AG04450 (cell line): ENCODE results near the gene LCN10. TPM values are rescaled to one million over a fixed set of nuclear protein-coding genes. Genes with fewer than 3 reads are reported as not detected.

ENCODE experiments used
- CTCF ChIA-PET: fragments of 300-600, 350-600 bp; formaldehyde crosslinking; extraction: SDS; loops from one replicate; lab custom pipeline; 2022; ENCODE audit warnings: antibody characterized with exemption, inconsistent platforms; lab: Charles Lee
- POLR2A ChIA-PET: fragments of 350-600 bp; formaldehyde crosslinking; extraction: SDS; loops from one replicate; lab custom pipeline; 2021; ENCODE audit warnings: antibody characterized with exemption, inconsistent platforms; lab: Yijun Ruan, JAX
- DNase-seq: peaks from one replicate; pipeline ENCODE4 v3.0.0-alpha.2; 2011; ENCODE audit warnings: low read depth, low spot score
- H3K27ac ChIP-seq: one replicate; pipeline ENCODE4 v1.5.1; 2012; ENCODE audit warnings: low read depth, low read length, control low read depth
- H3K27me3 ChIP-seq: one replicate; pipeline ENCODE4 v1.6.0; 2012; ENCODE audit warnings: low read length; ENCODE audit not compliant: control insufficient read depth, insufficient read depth
- H3K4me3 ChIP-seq: 2 replicates; pipeline ENCODE4 v1.5.1; 2011; ENCODE audit warnings: mild to moderate bottlenecking, low read depth, low read length, control low read depth
- H3K9me3 ChIP-seq: 2 replicates; pipeline ENCODE4 v1.5.1; 2012; ENCODE audit warnings: low read length; ENCODE audit not compliant: control insufficient read depth, insufficient read depth
- polyA plus RNA-seq: library from polyadenylated mRNA; depleted of rRNA; stranded (reverse); fragments of >200 nt; gene quantifications from 2 replicates; pipeline ENCODE4 v1.2.3, GENCODE V29; 2011
- TF ChIP-seq, protein P1 (sequence below): IDR thresholded peaks from 2 replicates; pipeline ENCODE4 v1.5.1; 2011; ENCODE audit warnings: low read depth, low read length, control low read depth, inconsistent platforms

The LCN10 gene
- polyA plus RNA-seq, 1 experiment = not detected

DNA sequence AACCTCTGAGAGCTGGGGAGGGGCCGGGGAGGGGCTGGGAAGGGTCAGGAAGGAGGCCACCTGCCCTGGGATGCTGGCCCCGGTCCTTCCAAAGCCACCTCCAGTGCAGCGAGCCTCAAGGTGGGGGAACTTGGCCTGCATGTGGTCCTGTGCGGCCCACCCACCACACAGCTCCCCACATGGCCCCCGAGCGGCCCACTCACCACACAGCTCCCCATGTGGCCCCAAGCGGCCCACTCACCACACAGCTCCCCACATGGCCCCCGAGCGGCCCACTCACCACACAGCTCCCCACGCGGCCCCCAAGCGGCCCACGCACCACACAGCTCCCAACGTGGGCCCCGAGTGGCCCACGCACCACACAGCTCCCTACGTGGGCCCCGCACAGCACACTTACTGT is 2.0 kb upstream of the LCN10 start:
- no peak for DNase-seq

DNA sequence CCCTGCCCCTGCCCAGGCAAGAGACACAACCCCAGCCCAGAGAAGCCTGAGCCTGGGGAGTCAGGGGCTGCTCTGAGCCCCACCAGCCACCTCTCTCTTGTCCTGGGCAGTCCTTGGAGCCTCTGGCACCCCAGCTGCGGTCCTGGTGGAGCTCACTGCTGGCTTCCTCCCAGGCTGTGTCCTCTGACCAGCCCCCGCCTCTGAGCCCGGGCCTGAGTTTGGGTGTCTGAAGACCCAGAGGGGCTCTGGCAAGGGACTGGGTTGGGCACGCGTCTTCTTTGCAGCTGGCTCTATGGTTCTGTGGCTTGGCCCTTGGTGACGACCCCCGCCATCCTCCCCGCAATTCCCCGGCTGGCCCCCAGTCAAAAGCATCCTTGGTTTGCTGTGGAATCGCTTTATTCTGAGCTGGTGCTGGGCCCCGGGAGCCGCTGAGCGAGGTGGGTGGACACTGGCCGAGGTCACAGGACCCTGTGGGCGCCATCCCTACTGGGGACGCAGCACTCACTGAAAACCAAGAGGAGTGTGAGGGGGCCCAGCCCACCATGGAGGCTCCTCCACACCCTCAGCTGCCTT is 985 bp upstream of the LCN10 start:
- POLR2A ChIA-PET = no interaction called here
- CTCF ChIA-PET = interaction anchor here (0.6 kb wide), 1 partner anchor 286 kb away, joined by 3 read pairs; no protein-coding TSS in a partner anchor
- TF ChIP-seq, protein P1, sequence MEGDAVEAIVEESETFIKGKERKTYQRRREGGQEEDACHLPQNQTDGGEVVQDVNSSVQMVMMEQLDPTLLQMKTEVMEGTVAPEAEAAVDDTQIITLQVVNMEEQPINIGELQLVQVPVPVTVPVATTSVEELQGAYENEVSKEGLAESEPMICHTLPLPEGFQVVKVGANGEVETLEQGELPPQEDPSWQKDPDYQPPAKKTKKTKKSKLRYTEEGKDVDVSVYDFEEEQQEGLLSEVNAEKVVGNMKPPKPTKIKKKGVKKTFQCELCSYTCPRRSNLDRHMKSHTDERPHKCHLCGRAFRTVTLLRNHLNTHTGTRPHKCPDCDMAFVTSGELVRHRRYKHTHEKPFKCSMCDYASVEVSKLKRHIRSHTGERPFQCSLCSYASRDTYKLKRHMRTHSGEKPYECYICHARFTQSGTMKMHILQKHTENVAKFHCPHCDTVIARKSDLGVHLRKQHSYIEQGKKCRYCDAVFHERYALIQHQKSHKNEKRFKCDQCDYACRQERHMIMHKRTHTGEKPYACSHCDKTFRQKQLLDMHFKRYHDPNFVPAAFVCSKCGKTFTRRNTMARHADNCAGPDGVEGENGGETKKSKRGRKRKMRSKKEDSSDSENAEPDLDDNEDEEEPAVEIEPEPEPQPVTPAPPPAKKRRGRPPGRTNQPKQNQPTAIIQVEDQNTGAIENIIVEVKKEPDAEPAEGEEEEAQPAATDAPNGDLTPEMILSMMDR = no peak
- H3K27ac ChIP-seq = no peak overlapping the region
- peaks cover 6% of the 10 kb centered on the region; the same call in 1 of the 2 replicates for H3K9me3 ChIP-seq
- peaks cover 55% of the 10 kb centered on the region for H3K27me3 ChIP-seq
- DNase-seq = no peak
- no peak overlapping the region for H3K4me3 ChIP-seq

More for the DNA sequence above, 2.0 kb upstream of the LCN10 start:
- CTCF ChIA-PET = no interaction called here
- H3K27ac ChIP-seq = no peak overlapping the region
- POLR2A ChIA-PET = no interaction called here
- peaks cover 49% of the 10 kb centered on the region for H3K27me3 ChIP-seq
- TF ChIP-seq, protein P1 = no peak
- no peak overlapping the region for H3K4me3 ChIP-seq
- no peaks in the 10 kb centered on the region; the same call in 1 of the 2 replicates for H3K9me3 ChIP-seq

DNA sequence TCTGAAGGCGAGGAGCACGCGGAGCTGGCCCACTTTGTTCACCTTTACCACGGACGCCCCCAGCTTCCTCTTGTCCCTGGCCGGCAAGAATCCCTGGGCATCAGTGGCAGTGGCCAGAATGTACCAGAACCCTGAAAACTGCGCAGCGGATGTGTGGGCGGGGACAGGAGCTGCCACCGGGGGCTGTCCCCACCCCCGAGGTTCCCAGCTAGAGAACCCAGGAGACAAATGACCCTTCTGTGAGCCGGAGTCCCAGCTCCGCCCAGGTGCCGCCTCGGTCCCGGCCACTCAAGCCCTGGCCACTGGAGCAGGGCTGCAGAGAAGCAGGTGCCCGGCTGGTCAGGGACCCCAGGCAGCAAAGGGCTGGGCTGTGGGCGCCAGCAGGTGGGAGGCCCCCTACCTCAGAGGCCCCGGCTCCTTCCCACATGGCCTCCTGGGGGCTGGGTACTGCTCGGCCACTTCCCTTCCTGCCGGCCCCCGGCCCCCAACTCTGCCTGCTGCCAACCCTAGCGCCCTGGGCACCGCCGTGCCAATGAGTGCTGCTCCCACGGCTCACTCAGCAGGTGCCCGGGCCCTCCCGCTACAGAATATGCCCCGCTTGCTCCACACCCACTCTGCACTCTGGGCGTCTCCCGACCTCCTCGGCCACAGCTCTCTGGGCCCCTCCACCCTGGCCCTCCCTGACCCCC is 713 bp downstream of the LCN10 start:
- Histone ChIP-seq H3K4me3 (no peak overlapping the region), H3K27ac (no peak overlapping the region), H3K9me3 (peaks cover 10% of the 10 kb centered on the region; the same call in 1 of the 2 replicates), H3K27me3 (peaks cover 57% of the 10 kb centered on the region)
- TF ChIP-seq, protein P1 = no peak
- ChIA-PET POLR2A (interaction anchor here (1.7 kb wide), 1 partner anchor 14 kb away, joined by 10 read pairs; no protein-coding TSS in a partner anchor), CTCF (interaction anchor here (1.0 kb wide), 1 partner anchor 13 kb away, joined by 3 read pairs; no protein-coding TSS in a partner anchor)
- no peak for DNase-seq

DNA sequence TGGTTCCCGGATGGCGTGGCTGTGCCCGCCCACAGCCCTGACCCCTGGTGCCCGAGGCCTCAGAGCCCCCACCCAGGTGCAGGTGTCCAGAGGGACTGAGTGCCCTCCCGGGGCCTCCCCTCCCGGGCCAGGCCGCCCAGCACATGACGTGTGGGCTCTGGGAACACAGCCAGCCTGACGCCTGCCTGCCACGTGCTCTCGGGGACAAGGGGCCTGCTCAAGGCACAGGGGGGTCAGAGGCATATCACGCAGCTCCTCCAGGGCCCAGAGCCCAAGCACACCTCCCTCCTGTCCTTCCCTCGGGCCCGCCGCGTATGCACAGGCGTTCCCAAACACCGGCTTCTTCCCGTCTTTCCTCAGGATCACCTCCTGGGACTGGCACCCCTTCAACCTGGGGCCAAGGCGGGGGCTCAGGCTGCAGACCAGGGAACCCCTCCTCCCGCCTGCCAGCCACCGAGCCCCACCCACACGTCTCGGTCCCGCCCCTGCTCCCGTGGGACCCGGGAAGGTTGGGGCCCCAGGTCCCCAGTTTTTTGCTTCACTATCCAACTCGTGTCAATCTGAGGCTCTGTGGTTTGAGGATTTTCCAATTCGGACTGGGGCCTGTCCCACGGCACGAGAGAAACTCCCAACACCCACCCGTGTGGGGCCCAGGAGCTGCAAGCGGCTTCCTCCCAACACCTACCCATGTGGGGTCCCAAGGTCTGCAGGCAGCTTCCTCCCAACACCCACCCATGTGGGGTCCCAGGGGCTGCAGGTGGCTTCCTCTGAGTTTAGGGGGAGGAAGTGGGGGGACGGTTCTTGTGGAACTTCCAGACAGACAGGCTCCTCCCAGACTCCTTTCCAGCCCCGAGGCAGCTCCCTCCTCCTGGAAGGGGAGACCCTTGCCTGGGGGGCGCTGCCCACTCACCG is 1.5 kb downstream of the LCN10 start:
- TF ChIP-seq, protein P1 = no peak
- H3K27me3 ChIP-seq = peaks cover 53% of the 10 kb centered on the region
- peaks cover 10% of the 10 kb centered on the region; the same call in 1 of the 2 replicates for H3K9me3 ChIP-seq
- POLR2A ChIA-PET = interaction anchor here (1.7 kb wide), 1 partner anchor 13 kb away, joined by 10 read pairs; no protein-coding TSS in a partner anchor
- H3K27ac ChIP-seq = no peak overlapping the region
- DNase-seq = no peak
- CTCF ChIA-PET = interaction anchor here (1.0 kb wide), 1 partner anchor 13 kb away, joined by 3 read pairs; no protein-coding TSS in a partner anchor
- no peak overlapping the region for H3K4me3 ChIP-seq
